SK-N-SH (cell line): ENCODE results near the gene DTNBP1. TPM values are rescaled to one million over a fixed set of nuclear protein-coding genes. Genes with fewer than 3 reads are reported as not detected.

Experiments
- CTCF ChIA-PET: fragments of 300-600, 350-600 bp; formaldehyde crosslinking; extraction: SDS; loops from one replicate; lab custom pipeline; 2021; lab: Yijun Ruan, JAX
- POLR2A ChIA-PET: fragments of 350-600 bp; sonication (Branson Sonifier 250); formaldehyde crosslinking; extraction: SDS; loops from one replicate; lab custom pipeline; 2020; ENCODE audit warnings: antibody characterized with exemption, inconsistent platforms; lab: Yijun Ruan, JAX
- DNase-seq: peaks from one replicate; pipeline ENCODE4 v3.0.0; 2012
- H2AFZ ChIP-seq: fragments of 200-600 bp; sonication (generic); 2 replicates; pipeline ENCODE4 v1.8.1; 2016; ENCODE audit warnings: antibody characterized with exemption, mild to moderate bottlenecking, low read depth
- H3F3A ChIP-seq: fragments of 200-600 bp; sonication (generic); replicated peaks from 2 replicates; pipeline ENCODE3; 2016; ENCODE audit warnings: antibody characterized with exemption, mild to moderate bottlenecking; ENCODE audit not compliant: insufficient read depth
- H3K27ac ChIP-seq, 2 experiments: fragments of 200-500 bp in 1 of 2; fragments of 200-600 bp in 1 of 2; sonication (Bioruptor generic) in 1 of 2; sonication (generic), shearing (Covaris generic) in 1 of 2; 2 replicates each; pipeline versions ENCODE4 v1.5.1 to v1.6.1; 2014 to 2016; ENCODE audit warnings: low read depth in 2 of 2, inconsistent platforms in 1 of 2, low read length in 1 of 2, mild to moderate bottlenecking in 1 of 2, mixed read lengths in 1 of 2
- H3K27me3 ChIP-seq: fragments of 200-600 bp; sonication (generic), shearing (Covaris generic); 2 replicates; pipeline ENCODE4 v1.6.1; 2016; ENCODE audit warnings: mixed run types; ENCODE audit not compliant: insufficient read depth
- H3K36me3 ChIP-seq, 2 experiments: fragments of 200-500 bp in 1 of 2; fragments of 200-600 bp in 1 of 2; sonication (Bioruptor generic) in 1 of 2; sonication (generic) in 1 of 2; replicated peaks in 1 of 2; 2 replicates each; pipeline versions ENCODE3 to v1.5.1; 2014 to 2016; ENCODE audit warnings: low read length in 1 of 2, mild to moderate bottlenecking in 1 of 2; ENCODE audit not compliant: insufficient read depth in 2 of 2, control insufficient read depth in 1 of 2
- H3K4me1 ChIP-seq, 2 experiments: fragments of 200-500 bp in 1 of 2; fragments of 200-600 bp in 1 of 2; sonication (Bioruptor generic) in 1 of 2; sonication (generic), shearing (Covaris generic) in 1 of 2; 2 replicates each; pipeline versions ENCODE4 v1.5.1 to v1.6.1; 2014 to 2016; ENCODE audit warnings: low read depth in 1 of 2, low read length in 1 of 2, mixed run types in 1 of 2; ENCODE audit not compliant: insufficient read depth in 2 of 2, control insufficient read depth in 1 of 2
- H3K4me2 ChIP-seq: fragments of 200-600 bp; sonication (generic), shearing (Covaris generic); 2 replicates; pipeline ENCODE4 v1.6.1; 2017; ENCODE audit warnings: mixed run types
- H3K4me3 ChIP-seq, 2 experiments: fragments of 200-500 bp in 1 of 2; fragments of 200-600 bp in 1 of 2; sonication (Bioruptor generic) in 1 of 2; sonication (generic), shearing (Covaris generic) in 1 of 2; 2 replicates each; pipeline versions ENCODE4 v1.5.1 to v1.8.1; 2014 to 2016; ENCODE audit warnings: low read depth in 2 of 2, inconsistent platforms in 1 of 2, low read length in 1 of 2, mild to moderate bottlenecking in 1 of 2, mixed read lengths in 1 of 2, moderate library complexity in 1 of 2
- H3K79me2 ChIP-seq: fragments of 200-600 bp; sonication (generic); 2 replicates; pipeline ENCODE4 v1.8.1; 2017; ENCODE audit warnings: mild to moderate bottlenecking; ENCODE audit not compliant: insufficient read depth
- H3K9ac ChIP-seq: fragments of 200-600 bp; sonication (generic); 2 replicates; pipeline ENCODE4 v1.6.1; 2017; ENCODE audit warnings: mixed run types
- H3K9me2 ChIP-seq: fragments of 200-600 bp; sonication (generic); 2 replicates; pipeline ENCODE4 v1.6.1; 2017; ENCODE audit warnings: mixed run types
- H3K9me3 ChIP-seq: fragments of 200-600 bp; sonication (generic); 2 replicates; pipeline ENCODE4 v1.6.1; 2017; ENCODE audit warnings: mixed run types, mild to moderate bottlenecking, moderate library complexity
- H4K20me1 ChIP-seq: fragments of 200-600 bp; sonication (generic); 2 replicates; pipeline ENCODE4 v1.6.1; 2017; ENCODE audit warnings: mild to moderate bottlenecking, mixed run types; ENCODE audit not compliant: insufficient read depth
- ELF1 ChIP-seq: IDR thresholded peaks from 2 replicates; pipeline ENCODE4 v1.4.0; 2012
- EZH2phosphoT487 ChIP-seq: fragments of 200-600 bp; sonication (generic); IDR thresholded peaks from 2 replicates; pipeline ENCODE4 v1.6.1; 2017; ENCODE audit warnings: low read depth, mixed run types, mild to moderate bottlenecking, antibody characterized with exemption, moderate library complexity, borderline replicate concordance
- FOXJ3 ChIP-seq: sonication (generic); formaldehyde crosslinking; IDR thresholded peaks from 2 replicates; pipeline ENCODE4 v1.5.1; 2020; ENCODE audit warnings: mild to moderate bottlenecking, missing genetic modification reagents
- GABPA ChIP-seq: IDR thresholded peaks from 2 replicates; pipeline ENCODE4 v1.4.0; 2012; ENCODE audit warnings: low read depth, mild to moderate bottlenecking
- MEF2A ChIP-seq: IDR thresholded peaks from 2 replicates; pipeline ENCODE4 v1.4.0; 2012; ENCODE audit warnings: low read depth, borderline replicate concordance
- MXI1 ChIP-seq: IDR thresholded peaks from 2 replicates; pipeline ENCODE4 v1.6.1; 2012; ENCODE audit warnings: mild to moderate bottlenecking, low read depth, low read length, improper control_type of control experiment
- NFIC ChIP-seq: IDR thresholded peaks from 2 replicates; pipeline ENCODE4 v1.4.0; 2012; ENCODE audit warnings: borderline replicate concordance
- NRF1 ChIP-seq: IDR thresholded peaks from 2 replicates; pipeline ENCODE4 v1.6.1; 2012; ENCODE audit warnings: low read depth, mild to moderate bottlenecking, low read length
- POLR2AphosphoS5 ChIP-seq: IDR thresholded peaks from 2 replicates; pipeline ENCODE4 v1.6.1; 2012; ENCODE audit warnings: low read depth, low read length
- RAD21 ChIP-seq: IDR thresholded peaks from 2 replicates; pipeline ENCODE4 v1.6.1; 2012; ENCODE audit warnings: mild to moderate bottlenecking, low read length
- REST ChIP-seq: IDR thresholded peaks from 2 replicates; pipeline ENCODE4 v1.6.1; 2012; ENCODE audit warnings: mild to moderate bottlenecking, low read depth, low read length, moderate library complexity
- RFX5 ChIP-seq: IDR thresholded peaks from 2 replicates; pipeline ENCODE4 v1.6.1; 2012; ENCODE audit warnings: mild to moderate bottlenecking, improper control_type of control experiment, low read length
- RXRA ChIP-seq: IDR thresholded peaks from 2 replicates; pipeline ENCODE4 v1.4.0; 2012; ENCODE audit warnings: low read depth, mild to moderate bottlenecking, borderline replicate concordance
- SIN3A ChIP-seq: IDR thresholded peaks from 2 replicates; pipeline ENCODE4 v1.6.1; 2012; ENCODE audit warnings: low read depth, mild to moderate bottlenecking, low read length, moderate library complexity, borderline replicate concordance
- SMC3 ChIP-seq: IDR thresholded peaks from 2 replicates; pipeline ENCODE4 v1.6.1; 2012; ENCODE audit warnings: low read depth, low read length, improper control_type of control experiment
- TAF1 ChIP-seq: IDR thresholded peaks from 2 replicates; pipeline ENCODE4 v1.6.1; 2012; ENCODE audit warnings: low read depth, mild to moderate bottlenecking, low read length, moderate library complexity, borderline replicate concordance
- TCF12 ChIP-seq: IDR thresholded peaks from 2 replicates; pipeline ENCODE4 v1.4.0; 2012
- USF2 ChIP-seq: fragments of 150-350 bp; IDR thresholded peaks from 2 replicates; pipeline ENCODE4 v1.6.1; 2017; ENCODE audit warnings: antibody characterized with exemption, low read length, low read depth, borderline replicate concordance
- YY1 ChIP-seq: IDR thresholded peaks from 2 replicates; pipeline ENCODE4 v1.4.0; 2012; ENCODE audit warnings: low read depth, mild to moderate bottlenecking
- WGBS: methylation state at CpG from one replicate; pipeline ENCODE4 v1.1.6; 2017; ENCODE audit warnings: low lambda C conversion rate; 5-methylcytosine and 5-hydroxymethylcytosine counted together
- polyA plus RNA-seq, 3 experiments: library from polyadenylated mRNA; depleted of rRNA; stranded (reverse); fragments of >200 nt; gene quantifications; 2 replicates each; pipeline ENCODE4 v1.2.3, GENCODE V29; 2012
- TF ChIP-seq, protein P1 (sequence below): fragments of 200-600 bp; sonication (generic); IDR thresholded peaks from 2 replicates; pipeline ENCODE4 v1.6.1; 2017; ENCODE audit warnings: antibody characterized with exemption, mild to moderate bottlenecking, moderate library complexity
- TF ChIP-seq, protein P2 (sequence below): IDR thresholded peaks from 2 replicates; pipeline ENCODE4 v1.4.0; 2012; ENCODE audit warnings: low read depth, borderline replicate concordance
- TF ChIP-seq, protein P3 (sequence below): IDR thresholded peaks from 2 replicates; pipeline ENCODE4 v1.4.0; 2012; ENCODE audit warnings: low read depth
- TF ChIP-seq, protein P4 (sequence below): fragments of 150-350 bp; IDR thresholded peaks from 2 replicates; pipeline ENCODE4 v1.6.1; 2016; ENCODE audit warnings: mild to moderate bottlenecking, low read depth, low read length
- TF ChIP-seq, protein P5 (sequence below): IDR thresholded peaks from 2 replicates; pipeline ENCODE4; 2012

Gene DTNBP1
- polyA plus RNA-seq, 1 of the 3 experiments (the other 2 are of a cell fraction) = 19.7 TPM

- H3K36me3 ChIP-seq = peaks cover 15 to 20% of the 10 kb centered on the region in 2 experiments
- POLR2A ChIA-PET = no interaction called here
- CTCF ChIA-PET = interaction anchor here (0.9 to 1.0 kb wide), 3 partner anchors 19 to 164 kb away, joined by 3 read pairs; no protein-coding TSS in a partner anchor
- no peak overlapping the region for H3K9ac ChIP-seq
- H3K4me3 ChIP-seq = no peak overlapping the region; a peak in 1 of 4 replicates
- peak; percentile 72 for DNase-seq
- H3K79me2 ChIP-seq = no peaks in the 10 kb centered on the region
- no peak overlapping the region for H2AFZ ChIP-seq
- no peaks in the 10 kb centered on the region for H3F3A ChIP-seq
- no peaks in the 10 kb centered on the region for H3K27me3 ChIP-seq
- WGBS = 95% methylated on average over 12 of the region's 18 CpGs
- H3K9me3 ChIP-seq = no peaks in the 10 kb centered on the region
- no peaks in the 10 kb centered on the region for H3K9me2 ChIP-seq
- H3K4me1 ChIP-seq = no peaks in the 10 kb centered on the region; a peak in 1 of 4 replicates
- H4K20me1 ChIP-seq = peaks cover 15% of the 10 kb centered on the region; the same call in 1 of the 2 replicates
- no peak overlapping the region for H3K27ac ChIP-seq
- H3K4me2 ChIP-seq = no peak overlapping the region
- TF ChIP-seq, protein P1, sequence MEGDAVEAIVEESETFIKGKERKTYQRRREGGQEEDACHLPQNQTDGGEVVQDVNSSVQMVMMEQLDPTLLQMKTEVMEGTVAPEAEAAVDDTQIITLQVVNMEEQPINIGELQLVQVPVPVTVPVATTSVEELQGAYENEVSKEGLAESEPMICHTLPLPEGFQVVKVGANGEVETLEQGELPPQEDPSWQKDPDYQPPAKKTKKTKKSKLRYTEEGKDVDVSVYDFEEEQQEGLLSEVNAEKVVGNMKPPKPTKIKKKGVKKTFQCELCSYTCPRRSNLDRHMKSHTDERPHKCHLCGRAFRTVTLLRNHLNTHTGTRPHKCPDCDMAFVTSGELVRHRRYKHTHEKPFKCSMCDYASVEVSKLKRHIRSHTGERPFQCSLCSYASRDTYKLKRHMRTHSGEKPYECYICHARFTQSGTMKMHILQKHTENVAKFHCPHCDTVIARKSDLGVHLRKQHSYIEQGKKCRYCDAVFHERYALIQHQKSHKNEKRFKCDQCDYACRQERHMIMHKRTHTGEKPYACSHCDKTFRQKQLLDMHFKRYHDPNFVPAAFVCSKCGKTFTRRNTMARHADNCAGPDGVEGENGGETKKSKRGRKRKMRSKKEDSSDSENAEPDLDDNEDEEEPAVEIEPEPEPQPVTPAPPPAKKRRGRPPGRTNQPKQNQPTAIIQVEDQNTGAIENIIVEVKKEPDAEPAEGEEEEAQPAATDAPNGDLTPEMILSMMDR = peak; percentile 30
- TF ChIP-seq, protein P2, sequence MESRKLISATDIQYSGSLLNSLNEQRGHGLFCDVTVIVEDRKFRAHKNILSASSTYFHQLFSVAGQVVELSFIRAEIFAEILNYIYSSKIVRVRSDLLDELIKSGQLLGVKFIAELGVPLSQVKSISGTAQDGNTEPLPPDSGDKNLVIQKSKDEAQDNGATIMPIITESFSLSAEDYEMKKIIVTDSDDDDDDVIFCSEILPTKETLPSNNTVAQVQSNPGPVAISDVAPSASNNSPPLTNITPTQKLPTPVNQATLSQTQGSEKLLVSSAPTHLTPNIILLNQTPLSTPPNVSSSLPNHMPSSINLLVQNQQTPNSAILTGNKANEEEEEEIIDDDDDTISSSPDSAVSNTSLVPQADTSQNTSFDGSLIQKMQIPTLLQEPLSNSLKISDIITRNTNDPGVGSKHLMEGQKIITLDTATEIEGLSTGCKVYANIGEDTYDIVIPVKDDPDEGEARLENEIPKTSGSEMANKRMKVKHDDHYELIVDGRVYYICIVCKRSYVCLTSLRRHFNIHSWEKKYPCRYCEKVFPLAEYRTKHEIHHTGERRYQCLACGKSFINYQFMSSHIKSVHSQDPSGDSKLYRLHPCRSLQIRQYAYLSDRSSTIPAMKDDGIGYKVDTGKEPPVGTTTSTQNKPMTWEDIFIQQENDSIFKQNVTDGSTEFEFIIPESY = 0 out of 2 replicates have a peak, but pooled peaks have one; percentile 13
- TF ChIP-seq ELF1 (no peak), YY1 (no peak), REST (no peak), EZH2phosphoT487 (no peak), RFX5 (no peak), FOXJ3 (CRISPR knock-in tag) (no peak), MXI1 (no peak), USF2 (no peak), POLR2AphosphoS5 (no peak), SMC3 (peak; percentile 47), TCF12 (no peak), GABPA (no peak), NRF1 (no peak), RXRA (no peak), NFIC (no peak), MEF2A (no peak), RAD21 (peak; percentile 66), SIN3A (no peak), TAF1 (no peak)
- TF ChIP-seq, protein P3, sequence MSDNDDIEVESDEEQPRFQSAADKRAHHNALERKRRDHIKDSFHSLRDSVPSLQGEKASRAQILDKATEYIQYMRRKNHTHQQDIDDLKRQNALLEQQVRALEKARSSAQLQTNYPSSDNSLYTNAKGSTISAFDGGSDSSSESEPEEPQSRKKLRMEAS = no peak
- TF ChIP-seq, protein P4, sequence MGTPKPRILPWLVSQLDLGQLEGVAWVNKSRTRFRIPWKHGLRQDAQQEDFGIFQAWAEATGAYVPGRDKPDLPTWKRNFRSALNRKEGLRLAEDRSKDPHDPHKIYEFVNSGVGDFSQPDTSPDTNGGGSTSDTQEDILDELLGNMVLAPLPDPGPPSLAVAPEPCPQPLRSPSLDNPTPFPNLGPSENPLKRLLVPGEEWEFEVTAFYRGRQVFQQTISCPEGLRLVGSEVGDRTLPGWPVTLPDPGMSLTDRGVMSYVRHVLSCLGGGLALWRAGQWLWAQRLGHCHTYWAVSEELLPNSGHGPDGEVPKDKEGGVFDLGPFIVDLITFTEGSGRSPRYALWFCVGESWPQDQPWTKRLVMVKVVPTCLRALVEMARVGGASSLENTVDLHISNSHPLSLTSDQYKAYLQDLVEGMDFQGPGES = no peak
- TF ChIP-seq, protein P5, sequence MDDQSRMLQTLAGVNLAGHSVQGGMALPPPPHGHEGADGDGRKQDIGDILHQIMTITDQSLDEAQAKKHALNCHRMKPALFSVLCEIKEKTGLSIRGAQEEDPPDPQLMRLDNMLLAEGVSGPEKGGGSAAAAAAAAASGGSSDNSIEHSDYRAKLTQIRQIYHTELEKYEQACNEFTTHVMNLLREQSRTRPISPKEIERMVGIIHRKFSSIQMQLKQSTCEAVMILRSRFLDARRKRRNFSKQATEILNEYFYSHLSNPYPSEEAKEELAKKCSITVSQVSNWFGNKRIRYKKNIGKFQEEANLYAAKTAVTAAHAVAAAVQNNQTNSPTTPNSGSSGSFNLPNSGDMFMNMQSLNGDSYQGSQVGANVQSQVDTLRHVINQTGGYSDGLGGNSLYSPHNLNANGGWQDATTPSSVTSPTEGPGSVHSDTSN = no peak
Observed at GRCh38 chr6:15512126-15512525, 150.7 kb downstream of the DTNBP1 start.
